ENCODE data around the gene CCDC120. TPM values are rescaled to one million over a fixed set of nuclear protein-coding genes. Genes with fewer than 3 reads are reported as not detected.

Gene CCDC120
- 1.1 and 1.2 TPM in 2 replicates for total RNA-seq

GRCh38 chrX:49058794-49059193 is at the start of gene CCDC120:
Gene CCDC120 (plus strand): TSS chrX:49058999. CDS start chrX:49062042, 3,043 bp downstream.

GRCh38 chrX:49043220-49043986 is 15.4 kb upstream of the CCDC120 start, which contains the start of gene TFE3:
Gene TFE3 (minus strand): TSS chrX:49043357. CDS start chrX:49043226, 131 bp downstream.

GRCh38 chrX:49073601-49074575 is 15.1 kb downstream of the CCDC120 start, which contains the start of gene PRAF2:
Gene PRAF2 (minus strand): TSS chrX:49074002. CDS start chrX:49073987, 15 bp downstream.

GRCh38 chrX:49079489-49080428 is 21.0 kb downstream of the CCDC120 start, which contains the start of gene WDR45:
Gene WDR45 (minus strand): TSS chrX:49079887. CDS start chrX:49078095, 1,792 bp downstream.

Small RNA genes within 50 kb of the gene (small RNA-seq; reads per million reads assigned to genes)
- gene RNU4-52P: not detected

Other genes with a start within 250 kb of the CCDC120 start
- not detected in 2 replicates for gene ERAS, start 232.5 kb upstream of the CCDC120 start, total RNA-seq
- gene PCSK1N, start 223.4 kb upstream of the CCDC120 start, total RNA-seq: not detected in 2 replicates
- 16.8 and 19.9 TPM in 2 replicates for gene TIMM17B, start 161.2 kb upstream of the CCDC120 start, total RNA-seq
- 46.6 and 49.9 TPM in 2 replicates for gene PQBP1, start 161.1 kb upstream of the CCDC120 start, total RNA-seq
- 13.0 and 14.1 TPM in 2 replicates for gene SLC35A2, start 147.4 kb upstream of the CCDC120 start, total RNA-seq
- 5.6 and 7.4 TPM in 2 replicates for gene PIM2, start 140.0 kb upstream of the CCDC120 start, total RNA-seq
- 25.0 and 27.6 TPM in 2 replicates for gene OTUD5, start 101.4 kb upstream of the CCDC120 start, total RNA-seq
- 0.13 and 0.36 TPM in 2 replicates for gene KCND1, start 87.2 kb upstream of the CCDC120 start, total RNA-seq
- gene GRIPAP1, start 56.7 kb upstream of the CCDC120 start, total RNA-seq: 17.4 and 21.1 TPM in 2 replicates
- 25.9 and 36.5 TPM in 2 replicates for gene TFE3, start 15.6 kb upstream of the CCDC120 start, total RNA-seq
- gene PRAF2, start 15.0 kb downstream of the CCDC120 start, total RNA-seq: 7.8 and 12.3 TPM in 2 replicates
- gene WDR45, start 20.9 kb downstream of the CCDC120 start, total RNA-seq: 25.5 and 25.7 TPM in 2 replicates
- 17.8 and 19.5 TPM in 2 replicates for gene GPKOW, start 64.7 kb downstream of the CCDC120 start, total RNA-seq
- gene MAGIX, start 103.8 kb downstream of the CCDC120 start, total RNA-seq: 0.36 and 0.40 TPM in 2 replicates
- gene PLP2, start 112.9 kb downstream of the CCDC120 start, total RNA-seq: 56.9 and 83.6 TPM in 2 replicates
- 4.8 and 7.5 TPM in 2 replicates for gene PRICKLE3, start 127.4 kb downstream of the CCDC120 start, total RNA-seq
- gene SYP, start 141.2 kb downstream of the CCDC120 start, total RNA-seq: 0.13 and 0.36 TPM in 2 replicates
- gene CACNA1F, start 174.3 kb downstream of the CCDC120 start, total RNA-seq: not detected in 2 replicates
- gene CCDC22, start 176.5 kb downstream of the CCDC120 start, total RNA-seq: 12.0 and 14.7 TPM in 2 replicates
- gene FOXP3, start 205.7 kb downstream of the CCDC120 start, total RNA-seq: not detected in 2 replicates
- 0.93 and 1.9 TPM in 2 replicates for gene PPP1R3F, start 210.8 kb downstream of the CCDC120 start, total RNA-seq
- not detected in 2 replicates for gene GAGE10, start 244.6 kb downstream of the CCDC120 start, total RNA-seq

All from thoracic aorta endothelial cell (primary cell).